BLaER1 treated with 17β-estradiol and CSF1 and Interleukin-3, amounts not matched to agents 10 nM and 100 nM (cell line): ENCODE data around the gene LITAF.
"Not testable (repeated sequence)": the region's sequence is repeated elsewhere in the genome, so short reads cannot be mapped to it uniquely, and the experiment has no call there.

Source experiments
- H3K27ac ChIP-seq, 11 experiments: shearing (Covaris generic); formaldehyde crosslinking; 2 replicates each; pipeline ENCODE4 v1.8.1; 2022
- H3K27me3 ChIP-seq, 11 experiments: shearing (Covaris generic); formaldehyde crosslinking; 2 replicates each; pipeline ENCODE4 v1.8.1; 2022
- H3K36me3 ChIP-seq, 11 experiments: shearing (Covaris generic); formaldehyde crosslinking; 2 replicates each; pipeline ENCODE4 v1.8.1; 2022
- H3K4me1 ChIP-seq, 10 experiments: shearing (Covaris generic); formaldehyde crosslinking; 2 replicates each; pipeline ENCODE4 v1.8.1; 2022
- H3K4me2 ChIP-seq, 11 experiments: shearing (Covaris generic); formaldehyde crosslinking; 2 replicates each; pipeline ENCODE4 v1.8.1; 2022
- H3K4me3 ChIP-seq, 10 experiments: shearing (Covaris generic); formaldehyde crosslinking; 2 replicates each; pipeline ENCODE4 v1.8.1; 2022
- H3K9ac ChIP-seq, 11 experiments: shearing (Covaris generic); formaldehyde crosslinking; 2 replicates each; pipeline ENCODE4 v1.8.1; 2022
- H3K9me3 ChIP-seq, 11 experiments: shearing (Covaris generic); formaldehyde crosslinking; replicated peaks in 1 of 11; 2 replicates each; pipeline ENCODE4 v1.8.1; 2022
- H4K20me1 ChIP-seq, 11 experiments: shearing (Covaris generic); formaldehyde crosslinking; 2 replicates each; pipeline ENCODE4 v1.8.1; 2022
- Cebpa-rat ChIP-seq, 11 experiments: shearing (Covaris generic); IDR thresholded peaks; 2 replicates each; pipeline ENCODE4 v1.8.1; 2022

Gene LITAF

DNA sequence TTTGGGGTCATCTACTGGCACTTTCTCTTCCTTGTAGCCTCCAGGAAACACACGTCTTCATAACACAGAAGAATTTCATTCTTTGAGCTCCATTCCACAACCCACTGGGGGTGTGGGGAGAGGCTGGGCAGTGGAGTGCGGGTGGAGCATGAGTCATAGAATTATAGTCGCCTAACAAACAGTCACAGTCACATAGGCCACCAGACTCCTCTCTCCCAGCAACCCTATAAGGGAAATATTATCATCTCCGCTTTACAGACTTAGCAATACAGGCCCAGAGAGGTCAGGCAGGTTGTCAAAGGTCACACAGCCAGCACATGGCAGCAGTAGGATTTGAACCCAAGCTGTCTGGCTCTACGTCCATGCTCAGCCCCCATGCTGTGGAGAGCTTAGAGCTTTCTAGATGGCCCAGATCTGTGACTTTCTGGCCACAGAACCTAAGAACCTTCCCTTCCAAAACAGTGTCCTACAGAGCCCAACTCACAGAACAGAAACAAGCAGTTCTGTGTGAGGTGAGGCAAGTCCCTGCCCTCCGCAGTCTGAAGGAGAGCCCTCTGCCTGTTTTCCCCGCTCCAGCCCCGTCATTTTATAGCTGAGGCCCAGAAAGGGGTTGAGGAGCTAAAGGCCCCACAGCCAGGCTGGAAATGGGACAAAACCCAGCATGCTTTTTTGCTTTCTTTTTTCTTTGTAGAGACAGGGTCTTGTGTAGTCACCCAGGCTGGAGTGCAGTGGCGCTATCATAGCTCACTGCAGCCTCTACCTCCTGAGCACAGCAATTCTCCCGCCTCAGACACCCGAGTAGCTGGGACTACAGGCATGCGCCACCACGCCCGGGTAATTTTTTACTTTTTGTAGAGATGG lies 10.7 kb upstream of the LITAF start:
- peak overlapping the region; percentile 5 to 67 (median 54); a peak in 19 of 22 replicates for H3K9ac ChIP-seq
- peak overlapping the region; percentile 62 to 90 (median 77) for H3K4me2 ChIP-seq
- peak overlapping the region; percentile 42 to 77 (median 65); a peak in 21 of 22 replicates for H3K27ac ChIP-seq
- no peak for TF ChIP-seq Cebpa-rat (IDR thresholded peaks at IDR 0.05)
- peaks cover 46 to 79% (median 59%) of the 10 kb centered on the region in 10 experiments for H3K4me1 ChIP-seq
- H3K4me3 ChIP-seq = no peak overlapping the region; a peak in 1 of 20 replicates
- no peaks in the 10 kb centered on the region; a peak in 1 of 22 replicates for H3K9me3 ChIP-seq
- no peaks in the 10 kb centered on the region for H3K36me3 ChIP-seq
- H4K20me1 ChIP-seq = no peaks in the 10 kb centered on the region
- H3K27me3 ChIP-seq = no peaks in the 10 kb centered on the region

DNA sequence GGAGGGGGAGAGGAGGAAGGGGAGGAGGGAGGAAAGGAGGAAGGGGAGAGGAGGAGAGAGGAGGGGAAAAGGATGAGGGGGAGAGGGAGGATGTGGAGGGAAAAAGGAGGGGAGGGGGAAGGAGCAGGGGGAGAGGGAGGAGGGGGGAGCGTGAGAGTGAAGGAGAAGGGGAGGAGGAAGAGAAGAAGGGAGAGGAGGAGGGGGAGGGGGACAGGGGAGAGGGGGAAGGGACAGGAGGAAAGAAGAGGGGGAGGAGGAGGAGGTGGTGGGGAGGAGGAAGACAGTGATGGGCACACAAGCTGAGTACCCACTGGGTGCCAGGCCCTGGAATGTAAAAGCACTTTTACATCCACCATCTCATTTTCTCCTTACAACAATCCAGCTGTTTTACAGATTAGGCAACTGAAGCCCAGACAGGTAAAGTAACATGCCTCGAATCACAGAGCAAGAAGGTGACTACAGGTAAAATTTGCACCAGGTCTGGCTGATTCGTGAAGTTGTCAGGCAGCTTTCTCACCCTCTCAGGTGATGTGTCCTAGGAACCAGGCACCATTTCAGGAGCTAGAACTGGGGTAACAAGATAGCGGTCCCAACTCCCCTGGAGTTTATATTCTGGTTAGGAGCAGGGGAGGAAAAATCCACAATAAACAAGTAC lies 10.0 kb upstream of the LITAF start:
- peak overlapping the region in 9 of 11 experiments; percentile 5 to 67 (median 49); a peak in 12 of 22 replicates for H3K9ac ChIP-seq
- H4K20me1 ChIP-seq = no peaks in the 10 kb centered on the region
- H3K4me3 ChIP-seq = no peak overlapping the region
- H3K4me2 ChIP-seq = peak overlapping the region; percentile 62 to 90 (median 77)
- H3K4me1 ChIP-seq = peaks cover 39 to 73% (median 52%) of the 10 kb centered on the region in 10 experiments
- H3K36me3 ChIP-seq = no peaks in the 10 kb centered on the region
- peak overlapping the region; percentile 42 to 77 (median 65); a peak in 19 of 22 replicates for H3K27ac ChIP-seq
- no peak for TF ChIP-seq Cebpa-rat (IDR thresholded peaks at IDR 0.05)
- no peaks in the 10 kb centered on the region; a peak in 1 of 22 replicates for H3K9me3 ChIP-seq
- no peaks in the 10 kb centered on the region for H3K27me3 ChIP-seq

DNA sequence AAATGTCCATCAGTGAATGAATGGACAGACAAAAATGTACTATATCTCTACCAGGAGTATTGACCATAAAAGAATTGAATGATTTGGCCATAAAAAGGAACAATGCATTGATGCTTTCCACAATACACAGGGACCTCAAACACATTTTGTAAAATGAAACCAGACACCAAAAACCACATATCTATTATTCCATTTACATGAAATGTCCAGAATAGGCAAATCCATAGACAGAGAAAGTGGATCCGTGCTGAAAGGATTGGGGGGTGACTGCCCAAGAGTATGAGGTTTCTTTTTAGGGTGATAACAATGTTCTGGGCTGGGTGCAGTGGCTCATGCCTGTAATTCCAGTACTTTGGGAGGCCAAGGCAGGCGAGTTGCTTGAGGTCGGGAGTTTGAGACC lies 6.9 kb upstream of the LITAF start:
- Histone ChIP-seq H3K27ac (no peak overlapping the region), H3K9ac (no peak overlapping the region), H4K20me1 (no peaks in the 10 kb centered on the region), H3K36me3 (no peaks in the 10 kb centered on the region), H3K4me2 (no peak overlapping the region), H3K27me3 (no peaks in the 10 kb centered on the region), H3K4me3 (no peak overlapping the region), H3K4me1 (peaks cover 29 to 55% (median 41%) of the 10 kb centered on the region in 10 experiments), H3K9me3 (no peaks in the 10 kb centered on the region)
- no peak for TF ChIP-seq Cebpa-rat (IDR thresholded peaks at IDR 0.05)

DNA sequence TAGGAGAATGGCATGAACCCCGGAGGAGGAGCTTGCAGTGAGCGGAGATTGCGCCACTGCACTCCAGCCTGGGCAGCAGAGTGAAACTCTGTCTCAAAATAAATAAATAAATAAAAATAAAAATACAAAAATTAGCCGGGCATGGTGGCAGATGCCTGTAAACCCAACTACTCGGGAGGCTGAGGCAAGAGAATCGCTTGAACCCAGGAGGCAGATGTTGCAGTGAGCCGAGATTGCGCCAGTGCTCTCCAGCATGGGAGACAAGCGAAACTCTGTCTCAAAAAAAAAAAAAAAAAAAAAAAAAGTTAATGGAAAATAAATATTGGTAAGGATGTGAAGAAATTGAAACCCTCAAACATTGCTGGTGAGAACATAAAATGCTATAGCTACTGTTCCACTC lies 6.4 kb upstream of the LITAF start:
- H4K20me1 ChIP-seq, H3K9me3 ChIP-seq, H3K27me3 ChIP-seq, H3K36me3 ChIP-seq, H3K9ac ChIP-seq, H3K27ac ChIP-seq, H3K4me3 ChIP-seq: not testable (repeated sequence)
- Histone ChIP-seq H3K4me1 (peaks cover 27 to 55% (median 39%) of the 10 kb centered on the region in 10 experiments), H3K4me2 (peak overlapping the region in 1 of 11 experiments; percentile 9; a peak in 1 of 22 replicates)

DNA sequence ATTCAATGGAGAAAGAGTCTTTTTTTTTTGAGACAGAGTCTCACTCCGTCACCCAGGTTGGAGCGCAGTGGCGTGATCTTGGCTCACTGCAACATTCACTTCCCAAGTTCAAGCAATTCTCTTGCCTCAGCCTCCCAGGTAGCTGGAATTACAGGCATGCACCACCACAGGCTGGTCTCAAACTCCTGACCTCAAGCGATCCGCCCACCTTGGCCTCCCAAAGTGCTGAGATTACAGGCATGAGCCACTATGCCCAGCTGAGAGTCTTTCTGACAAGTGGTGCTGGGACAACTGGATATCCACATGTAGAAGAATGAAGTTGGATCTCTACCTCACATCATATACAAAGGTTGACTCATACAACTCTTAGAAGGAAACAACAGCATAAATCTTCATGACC lies 4.9 kb upstream of the LITAF start:
- H3K4me1 ChIP-seq = peaks cover 23 to 50% (median 33%) of the 10 kb centered on the region in 10 experiments
- H3K9ac ChIP-seq, H3K4me3 ChIP-seq: not testable (repeated sequence)

DNA sequence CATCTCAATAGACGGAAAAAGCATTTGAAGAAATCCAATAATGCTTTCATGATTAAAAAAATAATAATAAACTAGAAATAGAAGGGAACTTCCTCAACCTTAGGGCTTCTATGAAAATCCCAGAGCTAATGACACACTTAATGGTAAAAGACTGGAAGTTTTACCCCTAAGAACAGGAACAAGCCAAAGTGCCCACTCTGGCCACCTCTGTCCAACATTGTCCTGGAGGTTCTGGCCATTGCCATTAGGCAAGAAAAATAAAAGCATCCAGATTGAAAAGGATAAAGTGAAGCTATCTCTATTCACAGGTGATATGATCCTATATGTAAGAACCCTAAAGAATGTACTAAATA lies 2.5 kb upstream of the LITAF start:
- H3K27me3 ChIP-seq = peaks cover 0 to 27% (median 14%) of the 10 kb centered on the region in 11 experiments; a peak in 12 of 22 replicates
- H3K4me2 ChIP-seq = peak overlapping the region; percentile 32 to 71 (median 54); a peak in 19 of 22 replicates
- H3K9me3 ChIP-seq = no peaks in the 10 kb centered on the region
- H3K9ac ChIP-seq = no peak overlapping the region
- no peak for TF ChIP-seq Cebpa-rat (IDR thresholded peaks at IDR 0.05)
- H3K27ac ChIP-seq = no peak overlapping the region; a peak in 1 of 22 replicates
- H3K4me3 ChIP-seq = no peak overlapping the region
- peaks cover 25 to 52% (median 41%) of the 10 kb centered on the region in 10 experiments for H3K4me1 ChIP-seq
- peaks cover 0 to 18% (median 7%) of the 10 kb centered on the region in 11 experiments; a peak in 8 of 22 replicates for H4K20me1 ChIP-seq
- H3K36me3 ChIP-seq = no peaks in the 10 kb centered on the region

More for the DNA sequence above, 4.9 kb upstream of the LITAF start:
- not testable (repeated sequence) for H3K4me2 ChIP-seq, H3K36me3 ChIP-seq, H3K9me3 ChIP-seq, H3K27ac ChIP-seq, H4K20me1 ChIP-seq
- peaks cover 0 to 17% (median 11%) of the 10 kb centered on the region in 11 experiments; a peak in 12 of 22 replicates for H3K27me3 ChIP-seq

DNA sequence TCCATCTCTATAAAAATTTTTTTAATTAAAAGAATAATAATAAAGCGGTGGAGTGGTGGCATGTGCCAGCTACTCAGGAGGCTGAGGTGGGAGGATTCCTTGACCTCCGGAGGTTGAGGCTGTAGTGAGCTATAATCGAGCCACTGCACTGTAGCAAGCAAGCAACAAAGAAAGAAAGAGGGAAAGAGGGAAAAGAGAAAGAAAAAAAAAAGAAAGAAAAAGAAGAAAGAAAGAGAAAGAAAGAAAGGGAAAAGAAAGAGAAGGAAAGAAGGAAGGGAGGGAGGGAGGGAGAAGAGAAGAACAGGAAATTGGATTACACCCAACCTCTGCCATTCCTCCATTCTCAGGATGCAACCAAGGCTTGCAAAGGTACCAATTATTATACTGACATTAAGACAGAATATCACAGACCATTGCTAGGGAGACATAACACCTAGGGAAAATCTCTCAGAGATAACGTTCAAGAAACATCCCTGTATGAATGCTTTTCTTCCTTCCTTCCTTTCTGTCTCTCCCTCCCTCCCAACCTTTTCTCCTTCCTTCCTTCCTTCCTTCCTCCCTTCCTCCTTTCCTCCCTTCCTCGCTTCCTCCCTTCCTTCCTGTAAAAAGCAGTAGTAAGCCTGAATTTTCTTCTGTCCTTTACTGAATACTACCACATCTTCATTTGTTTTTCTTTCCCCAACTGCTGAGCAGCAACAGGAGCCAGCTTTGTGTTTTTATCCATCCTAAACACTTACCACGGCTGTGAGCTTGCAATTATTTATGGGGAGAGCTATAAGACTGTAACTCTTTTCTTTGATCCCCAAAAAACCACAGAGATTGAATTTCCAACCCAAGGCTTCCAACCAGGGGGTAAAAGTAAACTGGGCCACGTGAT lies 1.8 kb upstream of the LITAF start:
- H3K4me3 ChIP-seq = no peak overlapping the region
- H3K4me1 ChIP-seq = peaks cover 28 to 58% (median 47%) of the 10 kb centered on the region in 10 experiments
- H3K27me3 ChIP-seq = peaks cover 0 to 31% (median 14%) of the 10 kb centered on the region in 11 experiments; a peak in 12 of 22 replicates
- TF ChIP-seq Cebpa-rat (IDR thresholded peaks at IDR 0.05) = no peak
- H3K36me3 ChIP-seq = peaks cover 0 to 4% (median 0%) of the 10 kb centered on the region in 11 experiments; a peak in 4 of 22 replicates
- no peak overlapping the region; a peak in 1 of 22 replicates for H3K27ac ChIP-seq
- peak overlapping the region; percentile 52 to 99 (median 96) for H3K4me2 ChIP-seq
- H3K9me3 ChIP-seq = no peaks in the 10 kb centered on the region
- no peak overlapping the region for H3K9ac ChIP-seq
- peaks cover 2 to 24% (median 13%) of the 10 kb centered on the region in 11 experiments; a peak in 16 of 22 replicates for H4K20me1 ChIP-seq

DNA sequence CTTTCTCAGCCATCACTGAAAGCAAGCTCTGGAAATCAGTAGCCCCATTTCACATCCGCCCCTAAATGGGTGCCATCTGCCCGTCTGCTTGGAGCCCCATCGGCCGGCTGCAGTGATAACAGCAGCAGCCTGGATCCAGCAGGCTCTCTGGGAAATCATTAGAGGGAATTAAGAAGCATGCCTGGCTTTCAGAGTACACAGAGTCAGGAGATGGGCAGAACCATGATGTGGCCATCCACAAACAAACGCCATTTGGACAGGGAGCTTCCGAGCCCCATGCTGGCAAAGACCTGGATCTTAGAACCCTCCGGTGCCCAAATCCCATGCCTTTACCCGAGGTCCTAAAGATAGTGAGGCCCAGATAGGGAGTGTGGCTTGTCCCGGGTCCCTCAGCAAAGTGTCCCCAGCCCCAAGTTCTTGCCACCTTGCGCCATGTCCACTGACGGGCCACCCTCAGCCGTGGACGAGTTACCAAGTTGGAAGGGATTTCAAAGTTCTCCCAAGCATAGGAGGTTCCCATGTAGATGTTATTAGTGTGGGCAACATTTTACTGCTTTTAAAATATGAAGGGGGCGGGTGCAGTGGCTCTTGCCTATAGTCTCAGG lies 1.0 kb upstream of the LITAF start:
- Histone ChIP-seq H3K9me3 (no peaks in the 10 kb centered on the region), H3K36me3 (peaks cover 0 to 12% (median 5%) of the 10 kb centered on the region in 11 experiments; a peak in 7 of 22 replicates), H3K4me3 (peak overlapping the region; percentile 72 to 93 (median 84)), H3K4me1 (peaks cover 36 to 63% (median 55%) of the 10 kb centered on the region in 10 experiments), H3K27me3 (peaks cover 0 to 39% (median 19%) of the 10 kb centered on the region in 11 experiments; a peak in 15 of 22 replicates), H3K4me2 (peak overlapping the region; percentile 63 to 99 (median 96)), H3K27ac (peak overlapping the region in 9 of 11 experiments; percentile 77 to 94 (median 88); a peak in 14 of 22 replicates), H3K9ac (peak overlapping the region; percentile 82 to 96 (median 91); a peak in 19 of 22 replicates), H4K20me1 (peaks cover 6 to 32% (median 21%) of the 10 kb centered on the region in 11 experiments; a peak in 18 of 22 replicates)
- no peak for TF ChIP-seq Cebpa-rat (IDR thresholded peaks at IDR 0.05)
